Lower leg skin (tissue), 3 donors: ENCODE measurements around the gene GALNT1.

Experiments
- POLR2A ChIP-seq, 2 donors: fragments of 450-650 bp; IDR thresholded peaks; one replicate each; pipeline ENCODE4 v1.6.1; 2016 to 2017; ENCODE audit warnings: antibody characterized with exemption in 2 of 2, mild to moderate bottlenecking in 1 of 2, moderate library complexity in 1 of 2
- TF ChIP-seq, protein P1 (sequence below), 3 donors: fragments of 450-650 bp; IDR thresholded peaks; one replicate each; pipeline ENCODE4 v1.5.1; 2016; ENCODE audit warnings: antibody characterized with exemption in 3 of 3, mild to moderate bottlenecking in 3 of 3, moderate library complexity in 2 of 3

DNA sequence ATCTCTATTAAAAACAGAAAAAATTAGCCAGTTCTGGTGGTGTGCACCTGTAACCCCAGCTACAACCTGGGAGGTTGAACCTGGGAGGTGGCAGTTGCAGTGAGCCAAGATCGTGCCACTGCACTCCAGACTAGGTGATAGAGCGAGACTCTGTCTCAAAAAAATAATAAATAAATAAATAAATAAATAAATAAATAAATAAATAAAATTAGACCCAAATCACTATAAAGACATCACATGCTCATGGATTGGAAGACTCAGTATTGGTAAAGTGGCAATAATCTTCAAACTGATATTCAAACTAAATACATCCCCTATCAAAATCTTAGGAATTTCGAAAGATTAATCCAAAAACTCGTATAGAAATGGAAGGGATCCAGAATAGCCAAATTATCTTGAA, 15.5 kb upstream of the GALNT1 start:
- TF ChIP-seq POLR2A (IDR thresholded peaks at IDR 0.05) = no peak
- TF ChIP-seq, protein P1, sequence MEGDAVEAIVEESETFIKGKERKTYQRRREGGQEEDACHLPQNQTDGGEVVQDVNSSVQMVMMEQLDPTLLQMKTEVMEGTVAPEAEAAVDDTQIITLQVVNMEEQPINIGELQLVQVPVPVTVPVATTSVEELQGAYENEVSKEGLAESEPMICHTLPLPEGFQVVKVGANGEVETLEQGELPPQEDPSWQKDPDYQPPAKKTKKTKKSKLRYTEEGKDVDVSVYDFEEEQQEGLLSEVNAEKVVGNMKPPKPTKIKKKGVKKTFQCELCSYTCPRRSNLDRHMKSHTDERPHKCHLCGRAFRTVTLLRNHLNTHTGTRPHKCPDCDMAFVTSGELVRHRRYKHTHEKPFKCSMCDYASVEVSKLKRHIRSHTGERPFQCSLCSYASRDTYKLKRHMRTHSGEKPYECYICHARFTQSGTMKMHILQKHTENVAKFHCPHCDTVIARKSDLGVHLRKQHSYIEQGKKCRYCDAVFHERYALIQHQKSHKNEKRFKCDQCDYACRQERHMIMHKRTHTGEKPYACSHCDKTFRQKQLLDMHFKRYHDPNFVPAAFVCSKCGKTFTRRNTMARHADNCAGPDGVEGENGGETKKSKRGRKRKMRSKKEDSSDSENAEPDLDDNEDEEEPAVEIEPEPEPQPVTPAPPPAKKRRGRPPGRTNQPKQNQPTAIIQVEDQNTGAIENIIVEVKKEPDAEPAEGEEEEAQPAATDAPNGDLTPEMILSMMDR (IDR thresholded peaks at IDR 0.05) = no peak
